Mammary epithelial cell (primary cell): ENCODE measurements around the gene CYP2E1.

Experiments used
- EZH2 ChIP-seq: IDR thresholded peaks from 2 replicates; pipeline ENCODE4 v1.6.1; 2012; ENCODE audit warnings: low read length, inconsistent platforms, borderline replicate concordance
- TF ChIP-seq, protein P1 (sequence below), 2 donors: IDR thresholded peaks in 1 of 2; conservative IDR thresholded peaks in 1 of 2; 2 replicates each; pipeline ENCODE4 v1.5.1; 2011 to 2012; ENCODE audit warnings: inconsistent platforms in 2 of 2, low read length in 2 of 2, mild to moderate bottlenecking in 2 of 2, control low read depth in 1 of 2, low read depth in 1 of 2; ENCODE audit not compliant: insufficient read depth in 1 of 2; ENCODE audit errors: extremely low read depth in 1 of 2

- TF ChIP-seq, protein P1, sequence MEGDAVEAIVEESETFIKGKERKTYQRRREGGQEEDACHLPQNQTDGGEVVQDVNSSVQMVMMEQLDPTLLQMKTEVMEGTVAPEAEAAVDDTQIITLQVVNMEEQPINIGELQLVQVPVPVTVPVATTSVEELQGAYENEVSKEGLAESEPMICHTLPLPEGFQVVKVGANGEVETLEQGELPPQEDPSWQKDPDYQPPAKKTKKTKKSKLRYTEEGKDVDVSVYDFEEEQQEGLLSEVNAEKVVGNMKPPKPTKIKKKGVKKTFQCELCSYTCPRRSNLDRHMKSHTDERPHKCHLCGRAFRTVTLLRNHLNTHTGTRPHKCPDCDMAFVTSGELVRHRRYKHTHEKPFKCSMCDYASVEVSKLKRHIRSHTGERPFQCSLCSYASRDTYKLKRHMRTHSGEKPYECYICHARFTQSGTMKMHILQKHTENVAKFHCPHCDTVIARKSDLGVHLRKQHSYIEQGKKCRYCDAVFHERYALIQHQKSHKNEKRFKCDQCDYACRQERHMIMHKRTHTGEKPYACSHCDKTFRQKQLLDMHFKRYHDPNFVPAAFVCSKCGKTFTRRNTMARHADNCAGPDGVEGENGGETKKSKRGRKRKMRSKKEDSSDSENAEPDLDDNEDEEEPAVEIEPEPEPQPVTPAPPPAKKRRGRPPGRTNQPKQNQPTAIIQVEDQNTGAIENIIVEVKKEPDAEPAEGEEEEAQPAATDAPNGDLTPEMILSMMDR (conservative IDR thresholded peaks at IDR 0.05 in 1 of 2, IDR thresholded peaks at IDR 0.05 in 1 of 2; ENCODE audit: extremely low read depth in 1 of 2, insufficient read depth in 1 of 2, low read depth in 1 of 2, low read length in 2 of 2) = no peak
- no peak for TF ChIP-seq EZH2
These were observed 15.8 kb upstream of the CYP2E1 start for GRCh38 chr10:133511408-133511807.
